Activated CD8-positive, alpha-beta memory T cell treated with anti-CD3 and anti-CD28 coated beads for 4 hours (primary cell): ENCODE data around the gene NNMT.
"Not testable (repeated sequence)": the region's sequence is repeated elsewhere in the genome, so short reads cannot be mapped to it uniquely, and the experiment has no call there.

Experiments
- DNase-seq, 2 donors: peaks; one replicate each; pipeline ENCODE4 v3.0.0-alpha.2; 2020; ENCODE audit warnings: low read depth in 2 of 2

The NNMT gene

DNA sequence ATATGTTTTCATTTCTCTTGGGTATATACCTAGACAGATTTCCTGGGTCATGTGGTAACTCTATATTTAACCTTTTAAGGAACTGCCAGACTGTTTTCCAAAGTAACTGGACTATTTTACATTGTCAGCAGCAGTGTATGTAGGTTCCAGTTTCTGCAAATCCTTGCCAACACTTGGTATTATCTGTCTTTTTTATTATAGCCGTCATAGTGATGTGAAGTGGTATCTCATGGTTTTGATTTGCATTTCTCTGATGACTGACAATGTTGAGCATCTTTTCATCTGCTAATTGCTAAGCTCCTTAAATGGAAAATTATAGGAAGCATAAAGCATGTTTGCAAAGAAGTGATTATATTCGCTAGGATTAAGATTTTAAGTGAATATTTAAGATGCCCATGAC is 13.9 kb downstream of the NNMT start:
- no peak for DNase-seq

DNA sequence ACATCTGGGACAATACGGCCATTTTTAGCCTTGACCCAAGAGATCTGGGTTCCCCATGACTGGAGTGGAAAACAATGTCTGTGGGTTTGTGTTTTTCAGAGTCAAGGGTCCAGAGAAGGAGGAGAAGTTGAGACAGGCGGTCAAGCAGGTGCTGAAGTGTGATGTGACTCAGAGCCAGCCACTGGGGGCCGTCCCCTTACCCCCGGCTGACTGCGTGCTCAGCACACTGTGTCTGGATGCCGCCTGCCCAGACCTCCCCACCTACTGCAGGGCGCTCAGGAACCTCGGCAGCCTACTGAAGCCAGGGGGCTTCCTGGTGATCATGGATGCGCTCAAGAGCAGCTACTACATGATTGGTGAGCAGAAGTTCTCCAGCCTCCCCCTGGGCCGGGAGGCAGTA is 15.7 kb downstream of the NNMT start:
- DNase-seq = no peak

DNA sequence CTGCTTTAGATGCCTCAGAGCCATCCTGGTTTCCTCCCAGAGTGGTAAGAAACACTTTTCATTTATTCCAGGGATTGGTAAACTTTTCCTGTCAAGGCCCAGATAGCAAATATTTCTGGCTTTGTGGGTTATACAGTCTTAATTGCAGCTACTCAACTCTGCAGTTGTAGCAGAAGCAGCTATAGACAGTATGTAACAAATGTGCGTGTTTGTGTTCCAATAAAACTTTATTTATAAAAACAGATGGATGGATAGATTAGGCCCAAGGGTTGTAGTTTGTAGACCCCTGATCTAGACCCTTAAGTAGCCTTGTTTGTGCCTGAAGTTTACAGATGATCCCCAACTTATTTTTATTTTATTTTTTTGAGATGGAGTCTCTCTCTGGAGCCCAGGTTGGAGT is 17.9 kb downstream of the NNMT start:
- no peak for DNase-seq

DNA sequence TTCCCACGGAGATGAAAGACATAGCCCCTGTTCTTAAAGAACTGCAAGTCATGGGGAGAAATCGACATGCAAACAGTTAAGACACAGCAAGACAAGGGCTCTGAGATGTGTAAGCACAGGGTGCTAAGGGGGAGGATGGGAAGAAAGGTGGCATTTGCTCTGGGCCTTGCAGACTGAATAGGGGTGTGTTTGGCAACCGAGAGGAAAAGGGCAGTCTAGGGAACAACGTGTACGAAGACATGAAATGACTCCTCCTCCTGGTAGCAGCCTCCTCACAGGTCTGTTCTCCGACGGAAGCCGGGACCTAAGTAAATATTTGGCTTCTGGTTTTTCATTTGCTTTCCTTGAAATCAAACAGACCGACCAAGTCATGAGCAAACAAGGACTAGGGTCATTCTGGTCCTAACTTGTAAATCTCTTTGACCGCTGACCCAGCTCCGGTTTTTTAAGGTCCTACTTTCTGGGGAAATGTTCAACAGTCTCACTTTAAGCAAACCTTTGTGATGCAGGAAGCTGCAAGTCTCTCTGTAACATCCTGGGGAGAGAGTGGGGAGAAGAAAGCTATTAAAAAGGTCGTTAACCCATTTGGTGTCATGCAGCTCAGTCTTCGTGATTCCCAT is 19.7 kb downstream of the NNMT start:
- DNase-seq = no peak

DNA sequence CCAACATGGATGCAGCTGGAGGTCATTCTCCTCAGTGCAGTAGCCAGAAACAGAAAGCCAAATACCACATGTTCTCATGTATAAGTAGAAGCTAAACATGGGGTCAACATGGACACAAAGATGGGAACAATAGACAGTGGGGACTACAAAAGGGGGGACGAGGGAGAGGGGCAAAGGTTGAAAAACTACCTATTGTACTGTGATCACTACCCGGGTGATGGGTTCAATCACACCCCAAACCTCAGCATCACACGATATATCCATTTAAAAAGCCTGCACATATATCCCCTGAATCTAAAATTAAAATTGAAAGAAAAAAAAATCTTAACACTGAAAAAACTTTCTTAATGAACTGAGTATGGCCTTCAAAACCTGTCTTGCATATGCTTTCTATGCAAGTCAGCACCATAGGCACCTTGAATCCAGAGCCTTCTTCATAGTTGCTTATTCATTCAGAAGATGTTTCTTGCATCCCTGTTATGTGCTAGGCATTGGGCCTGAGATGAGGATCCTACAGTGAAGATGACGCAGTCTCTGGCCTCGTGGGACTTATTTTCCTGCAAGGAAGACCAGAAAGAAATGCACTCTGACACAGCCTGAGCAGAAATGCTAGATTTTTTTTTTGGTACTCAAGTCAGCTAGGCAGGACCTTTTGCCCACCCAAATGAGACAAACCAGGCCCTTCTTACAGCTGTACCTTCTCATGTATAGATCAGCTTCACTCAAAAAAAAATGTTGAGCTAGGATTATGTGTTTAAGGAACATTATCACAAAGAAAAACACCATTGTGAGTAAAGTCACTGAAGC is 21.0 kb downstream of the NNMT start:
- DNase-seq = no peak

DNA sequence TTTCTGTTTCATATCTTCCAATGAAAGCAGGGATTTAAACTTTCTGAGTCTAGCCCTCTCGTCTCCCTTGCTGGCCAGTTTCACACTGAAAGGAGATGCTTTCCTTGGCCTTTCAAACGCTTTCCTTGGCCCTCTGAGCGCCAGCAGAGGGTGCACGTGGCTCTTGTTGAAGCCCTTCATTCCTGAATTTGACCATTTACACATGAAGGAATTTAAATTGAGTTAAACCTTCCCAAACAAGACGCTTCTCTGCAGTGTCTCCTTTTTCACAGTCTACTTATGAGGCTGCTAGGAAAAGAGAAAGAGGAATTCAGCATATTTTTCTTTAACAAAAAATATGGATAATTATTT is 21.6 kb downstream of the NNMT start:
- DNase-seq = no peak

DNA sequence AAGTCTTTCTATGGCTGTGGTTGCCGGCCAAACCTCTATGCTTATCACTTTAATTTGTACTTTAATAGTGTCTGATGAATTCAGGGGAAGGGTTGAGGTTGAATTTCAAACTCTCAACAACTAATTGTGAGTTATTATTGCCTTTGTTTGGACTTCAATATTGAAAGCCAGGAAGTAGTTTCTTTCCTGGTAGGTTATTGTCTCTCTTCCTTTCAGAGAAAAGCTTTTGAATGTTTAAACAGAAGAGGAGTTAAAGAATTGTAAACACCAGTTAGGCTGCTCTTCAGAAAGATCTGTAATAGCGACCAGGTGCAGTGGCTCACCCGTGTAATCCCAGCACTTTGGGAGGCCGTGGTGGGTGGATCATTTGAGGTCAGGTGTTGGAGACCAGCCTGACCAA is 22.2 kb downstream of the NNMT start:
- DNase-seq = no peak

DNA sequence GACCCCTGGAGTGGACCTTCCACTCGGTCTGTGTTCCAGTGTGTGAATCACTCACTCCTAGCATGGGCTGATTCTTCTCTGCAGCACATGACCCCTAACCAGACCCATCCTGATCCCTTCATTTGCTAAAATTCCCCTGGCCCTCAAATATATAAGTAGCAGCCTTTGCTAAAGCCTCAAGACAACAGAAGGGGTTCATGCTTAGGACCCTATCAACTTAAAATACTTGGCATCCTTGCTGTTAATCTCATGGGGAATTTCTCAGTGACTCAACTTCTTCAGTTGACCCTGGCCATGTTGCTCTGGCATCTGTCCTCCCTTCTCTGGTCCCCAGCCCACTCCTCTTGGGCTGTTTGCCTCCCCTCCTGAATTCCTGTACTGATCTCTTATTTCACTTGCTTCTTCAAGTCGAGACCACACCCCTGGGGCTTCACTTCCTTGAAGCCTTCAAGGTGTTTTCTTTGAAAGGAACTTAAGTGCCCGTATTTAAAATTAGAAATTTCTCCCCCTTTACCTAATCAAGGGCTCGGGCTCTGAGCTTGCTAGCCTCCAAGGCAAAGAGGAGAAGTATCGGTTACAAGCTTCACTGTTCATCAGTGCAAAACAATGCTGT is 23.6 kb downstream of the NNMT start:
- DNase-seq = no peak

DNA sequence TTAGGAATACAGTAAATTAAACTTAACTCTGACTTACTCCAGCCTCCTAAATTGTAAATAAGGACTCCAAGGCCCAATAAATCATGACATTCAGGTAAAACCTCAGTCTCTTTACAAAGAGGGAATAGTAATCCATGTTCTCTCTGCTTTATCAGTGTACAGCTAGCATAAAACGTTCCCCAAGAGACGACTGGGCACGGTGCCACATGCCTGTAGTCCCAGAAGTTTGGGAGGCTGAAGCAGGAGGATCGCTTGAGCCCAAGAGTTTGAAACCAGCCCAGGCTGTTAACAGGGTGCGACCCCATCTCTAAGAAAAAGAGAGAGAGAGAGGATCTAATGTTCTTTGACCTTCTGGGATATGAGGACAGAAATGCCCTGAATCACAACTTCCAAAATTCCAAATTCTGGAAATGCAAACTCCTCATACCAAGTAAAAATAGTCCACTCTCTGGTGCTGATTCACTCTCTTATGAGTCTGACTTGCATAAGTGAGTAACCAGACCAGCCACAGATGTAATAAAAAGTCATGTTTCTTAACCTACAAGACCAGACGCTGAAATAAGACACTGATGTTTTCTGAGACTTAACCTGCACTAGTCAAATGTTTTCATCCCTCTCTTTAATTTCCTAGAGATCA is 25.5 kb downstream of the NNMT start:
- DNase-seq = no peak

DNA sequence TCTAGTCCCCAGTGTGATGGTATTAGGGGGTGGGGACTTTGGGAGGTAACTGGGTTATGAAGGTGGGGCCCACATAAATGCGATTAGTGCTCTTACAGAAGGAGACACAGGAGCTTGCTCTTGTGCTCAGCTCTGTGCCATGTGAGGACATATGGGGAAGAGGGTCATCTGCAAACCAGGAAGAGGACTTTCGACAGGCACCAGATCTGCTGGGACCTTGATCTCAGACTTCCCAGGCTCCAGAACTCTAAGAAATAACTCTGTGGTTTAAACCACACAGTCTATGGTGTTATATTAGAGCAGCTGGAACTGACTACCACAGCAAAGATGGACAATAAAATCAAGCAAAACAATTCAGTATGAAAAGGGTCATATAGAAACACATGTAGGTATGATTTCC is 26.7 kb downstream of the NNMT start:
- DNase-seq = no peak

DNA sequence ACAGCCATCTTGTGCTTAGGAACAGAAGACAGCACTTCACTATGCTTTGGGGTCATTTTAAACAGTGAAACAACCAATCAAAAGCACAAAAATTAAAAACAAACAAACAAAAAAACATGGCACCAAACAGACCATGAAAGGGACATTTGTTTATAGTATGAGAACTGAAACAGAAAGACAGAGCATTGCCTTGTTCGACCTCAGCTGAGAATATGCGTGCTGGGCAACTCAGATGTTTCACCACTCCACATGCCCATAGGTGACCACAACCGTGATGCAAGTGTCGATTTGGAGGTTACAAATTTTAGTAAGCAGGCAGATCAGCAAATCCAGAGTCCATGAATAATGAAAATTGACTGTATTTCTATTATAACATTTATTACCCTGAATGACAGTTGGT is 30.0 kb downstream of the NNMT start:
- DNase-seq = no peak

DNA sequence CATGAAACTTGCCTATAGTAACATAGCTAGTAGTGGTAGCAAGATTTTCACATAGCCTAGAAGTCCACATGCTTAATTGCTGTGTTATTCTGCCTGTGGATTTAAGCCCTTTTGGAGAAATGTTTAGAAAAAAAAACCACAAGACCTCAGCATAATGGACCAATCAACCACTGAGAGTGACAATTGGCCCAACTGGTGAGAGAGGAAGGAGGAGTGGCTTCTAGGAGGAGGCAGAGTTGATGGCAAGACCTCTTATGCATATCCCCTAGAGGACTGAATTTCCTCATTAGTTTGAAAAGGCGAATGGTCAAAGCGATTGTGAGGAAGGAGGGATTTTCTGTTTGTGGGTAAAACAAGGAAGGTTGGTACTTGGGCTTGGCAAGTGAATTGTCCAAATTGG is 30.6 kb downstream of the NNMT start:
- DNase-seq = no peak

DNA sequence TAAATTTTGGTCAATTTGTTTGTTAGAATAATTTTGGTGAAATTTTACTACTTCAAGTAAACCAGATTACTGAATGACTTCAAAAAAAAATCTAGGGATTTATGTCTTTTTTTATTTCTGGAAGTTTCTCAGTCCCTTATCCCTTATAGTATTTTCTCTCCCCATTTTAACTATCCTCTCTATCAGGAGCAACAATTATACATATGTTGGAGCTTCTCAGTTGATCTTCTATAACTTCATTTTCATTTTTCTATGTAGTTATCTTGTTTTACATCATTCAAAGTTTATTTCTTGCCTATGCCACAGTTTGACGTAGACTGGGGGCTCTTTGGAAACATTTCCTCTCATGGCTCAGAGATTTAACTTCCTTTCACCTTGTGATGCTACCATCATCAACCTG is 34.2 kb downstream of the NNMT start:
- DNase-seq = no peak

DNA sequence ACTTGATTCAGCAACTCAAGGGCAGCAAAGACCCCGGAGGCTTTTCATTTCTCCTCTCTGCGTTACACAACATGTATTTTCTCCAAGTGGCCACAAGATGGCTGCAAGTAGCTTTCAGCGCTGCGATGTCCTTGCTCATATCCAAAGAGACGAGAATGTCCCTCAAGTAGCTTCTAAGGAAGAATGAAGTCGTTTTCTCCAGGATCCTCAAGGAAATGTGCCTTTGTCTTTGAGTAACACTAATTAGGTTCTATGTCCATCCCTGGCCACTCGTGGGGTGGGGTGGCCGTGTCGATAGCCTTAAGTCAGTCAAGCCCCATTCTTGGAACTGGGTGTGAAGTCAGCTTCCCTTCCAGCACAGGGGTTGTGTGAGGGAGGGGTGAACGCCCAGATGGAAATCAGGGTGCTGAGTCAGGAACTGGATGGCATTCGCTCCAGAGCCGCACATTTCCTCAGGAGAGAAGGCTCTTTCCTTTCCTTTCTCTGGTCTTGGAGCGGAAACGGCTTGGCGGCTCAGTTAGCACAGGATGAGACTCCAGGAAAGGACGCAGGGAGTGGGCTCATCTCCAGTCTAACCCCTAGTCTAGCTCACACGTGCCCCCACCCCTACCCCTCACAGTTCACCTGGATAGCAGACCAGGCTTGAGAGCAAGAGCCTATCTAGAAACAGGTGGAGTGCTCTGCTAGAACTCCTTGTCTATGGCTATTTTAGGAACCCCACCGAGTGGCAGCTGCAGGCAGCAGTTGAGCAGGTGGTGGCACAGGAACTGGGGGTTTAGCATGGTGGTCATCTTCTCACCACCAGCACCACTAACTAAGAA is 44.3 kb downstream of the NNMT start:
- no peak for DNase-seq

DNA sequence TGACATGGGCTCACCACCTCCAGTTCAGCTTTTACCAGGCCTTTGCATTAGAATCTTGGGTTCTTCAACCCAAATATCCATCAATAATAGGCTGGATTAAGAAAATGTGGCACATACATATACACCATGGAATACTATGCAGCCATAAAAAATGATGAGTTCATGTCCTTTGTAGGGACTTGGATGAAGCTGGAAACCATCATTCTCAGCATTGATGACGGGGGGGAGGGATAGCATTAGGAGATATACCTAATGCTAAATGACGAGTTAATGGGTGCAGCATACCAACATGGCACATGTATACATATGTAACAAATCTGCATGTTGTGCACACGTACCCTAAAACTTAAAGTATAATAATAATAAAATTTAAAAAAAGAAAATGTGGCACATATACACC is 45.5 kb downstream of the NNMT start:
- DNase-seq = not testable (repeated sequence)

DNA sequence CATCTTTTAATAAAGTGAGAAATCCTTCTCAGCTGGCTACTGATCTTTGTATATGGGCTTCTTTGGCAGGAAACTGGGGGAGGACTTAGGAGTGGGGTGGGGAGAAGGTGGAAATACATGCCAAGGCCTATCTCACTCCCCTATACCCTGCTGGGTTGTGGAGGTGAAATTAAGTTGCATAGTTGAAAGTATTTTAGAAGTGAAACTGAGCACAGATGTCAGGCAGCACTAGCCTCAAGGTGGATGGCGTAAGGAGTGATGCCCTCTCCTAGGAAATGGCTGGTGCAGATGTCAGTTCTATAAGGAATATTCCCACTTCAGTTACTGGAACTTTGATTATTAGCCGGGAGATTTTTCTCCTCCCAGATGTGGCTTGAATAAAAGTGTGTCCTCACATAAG is 46.3 kb downstream of the NNMT start:
- no peak for DNase-seq

DNA sequence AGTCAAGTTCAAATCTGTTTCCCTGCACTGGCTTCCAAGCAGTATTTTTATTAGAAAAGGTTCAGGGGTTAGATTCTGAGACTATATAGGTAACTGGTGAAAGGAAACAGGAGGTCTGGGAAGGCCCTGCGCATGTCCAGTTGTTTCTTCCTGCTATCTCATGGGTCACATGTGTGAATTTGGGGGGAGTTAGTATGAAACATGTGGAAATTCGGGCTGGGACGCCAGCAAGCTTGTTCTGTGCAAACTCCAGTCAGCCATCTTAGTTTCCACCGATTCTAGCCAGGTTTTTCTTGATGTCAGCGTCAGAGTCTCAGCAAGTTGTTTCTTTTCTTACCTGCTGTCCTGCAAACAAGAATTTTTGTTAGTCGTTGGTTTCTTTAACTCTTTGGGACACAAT is 46.8 kb downstream of the NNMT start:
- no peak for DNase-seq

DNA sequence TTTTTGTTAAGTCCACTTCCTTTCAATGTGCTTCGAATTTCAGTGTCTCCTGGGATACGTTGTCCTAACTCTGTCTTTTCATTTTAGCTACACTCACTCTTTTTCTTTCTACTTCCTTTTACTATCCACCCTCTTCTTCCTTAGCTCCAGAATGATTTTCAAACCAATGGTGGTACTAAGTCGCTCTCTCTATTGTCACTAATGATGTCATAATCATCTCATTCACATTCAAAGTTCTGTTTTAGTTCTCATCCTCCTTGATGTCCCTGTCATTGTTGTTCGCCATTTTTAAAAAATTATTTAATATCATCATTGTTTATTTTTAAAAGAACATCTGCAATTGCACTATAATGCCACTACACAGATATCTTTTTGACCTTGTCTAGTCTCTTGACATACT is 47.3 kb downstream of the NNMT start:
- no peak for DNase-seq

DNA sequence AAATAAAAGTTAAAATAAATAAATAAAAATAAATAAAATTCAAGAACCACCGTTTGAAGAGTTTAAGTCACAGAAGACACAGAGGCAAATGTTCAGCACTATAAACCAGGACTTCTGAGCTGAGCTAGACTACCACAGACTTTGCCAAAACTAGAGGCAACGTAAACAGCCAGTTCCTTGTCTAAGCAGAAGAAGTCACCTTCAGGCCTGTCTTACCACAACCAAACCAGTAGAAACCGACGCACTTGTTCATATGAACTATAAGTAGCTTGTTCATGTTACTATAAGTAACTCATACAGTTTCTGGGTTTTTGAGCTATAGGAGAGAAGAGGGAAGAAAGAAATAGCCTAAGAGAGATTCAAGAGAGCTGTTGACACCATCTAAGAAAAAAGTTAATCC is 48.3 kb downstream of the NNMT start:
- no peak for DNase-seq

DNA sequence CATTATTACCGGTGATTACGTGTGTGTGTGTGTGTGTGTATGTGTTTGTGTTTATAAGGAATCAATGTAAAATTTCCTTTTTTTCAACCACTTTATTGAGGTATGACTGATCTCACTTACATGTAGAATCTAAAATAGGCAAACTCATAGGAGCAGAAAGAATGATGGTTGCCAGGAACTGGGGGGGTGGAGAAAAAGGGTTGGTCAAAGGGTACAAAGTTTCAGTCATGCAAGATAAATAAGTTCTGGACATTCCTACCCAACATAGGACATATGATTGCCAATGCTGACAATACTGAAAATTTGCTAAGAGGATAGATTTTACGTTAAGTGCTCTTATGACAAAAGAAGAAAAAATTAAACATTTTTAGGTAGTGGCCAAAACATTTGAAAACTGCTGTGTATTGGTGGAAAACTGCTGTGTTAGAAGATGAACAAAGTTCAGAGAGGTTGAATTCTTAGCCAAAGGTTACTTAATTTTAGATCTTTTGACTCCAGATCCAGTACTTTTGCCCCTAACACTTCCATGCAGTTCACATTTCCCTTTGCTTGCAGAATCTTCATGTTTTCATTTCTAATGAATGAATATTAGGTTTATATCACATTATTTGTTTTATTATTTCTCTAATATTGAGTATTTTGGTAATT is 49.5 kb downstream of the NNMT start:
- DNase-seq = no peak

DNA sequence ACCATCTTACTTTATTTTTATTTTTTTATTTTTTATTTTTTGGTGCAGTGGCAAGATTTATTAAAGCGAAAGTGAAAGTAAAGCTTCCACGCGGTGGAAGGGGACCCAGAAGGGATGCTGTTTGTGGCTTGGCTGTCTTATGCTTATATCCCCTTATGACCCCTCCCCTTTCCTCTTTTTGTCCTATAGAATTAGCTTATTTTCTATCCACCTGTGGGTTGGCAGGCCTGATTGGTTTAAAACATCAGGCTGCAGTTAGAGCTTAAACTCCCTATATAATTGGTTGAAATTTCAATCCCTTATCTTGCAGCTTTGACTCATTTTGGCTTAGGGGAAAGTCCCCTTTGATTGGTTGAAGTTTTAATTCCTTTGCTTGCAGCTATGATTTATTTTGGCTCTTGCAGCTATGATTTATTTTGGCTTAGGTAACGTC is 50.5 kb downstream of the NNMT start:
- DNase-seq = no peak
